GM12878 (cell line): ENCODE measurements around the gene PIK3R4.

Source experiments
- ATF7 ChIP-seq: fragments of 450-650 bp; IDR thresholded peaks from 2 replicates; pipeline ENCODE4 v1.6.1; 2016; ENCODE audit warnings: low read depth, mild to moderate bottlenecking
- EED ChIP-seq: sonication (generic); IDR thresholded peaks from 2 replicates; pipeline ENCODE4 v1.6.1; 2016; ENCODE audit warnings: antibody characterized with exemption, low read depth
- EP300 ChIP-seq, 2 experiments: fragments of 150-350 bp in 1 of 2; IDR thresholded peaks; 2 replicates each; pipeline ENCODE4 v1.6.1; 2011 to 2012; ENCODE audit warnings: low read depth in 2 of 2, low read length in 2 of 2, borderline replicate concordance in 1 of 2, improper control_type of control experiment in 1 of 2, inconsistent platforms in 1 of 2; ENCODE audit not compliant: control insufficient read depth in 1 of 2
- EZH2 ChIP-seq: IDR thresholded peaks from 2 replicates; pipeline ENCODE4 v1.6.1; 2012; ENCODE audit warnings: low read depth, mild to moderate bottlenecking, control low read depth, inconsistent platforms, low read length, borderline replicate concordance; ENCODE audit not compliant: control insufficient read depth
- FOS ChIP-seq: IDR thresholded peaks from 3 replicates; pipeline ENCODE4 v1.6.1; 2011; ENCODE audit warnings: borderline replicate concordance; ENCODE audit not compliant: insufficient read length; ENCODE audit errors: extremely low read depth
- TAF1 ChIP-seq: IDR thresholded peaks from 2 replicates; pipeline ENCODE4 v1.6.1; 2011; ENCODE audit warnings: mild to moderate bottlenecking, low read depth, low read length, borderline replicate concordance
- TBL1XR1 ChIP-seq: IDR thresholded peaks from 2 replicates; pipeline ENCODE4 v1.6.1; 2012; ENCODE audit warnings: low read depth, low read length, improper control_type of control experiment
- ZNF274 ChIP-seq: IDR thresholded peaks from one replicate; pipeline ENCODE4 v1.8.0; 2011; ENCODE audit not compliant: insufficient read length, insufficient read depth
- TF ChIP-seq, protein P1 (sequence below): IDR thresholded peaks from 2 replicates; pipeline ENCODE4 v1.6.1; 2011; ENCODE audit warnings: borderline replicate concordance, low read depth, mild to moderate bottlenecking, moderate library complexity, low read length; ENCODE audit not compliant: insufficient read depth, poor library complexity, severe bottlenecking
- TF ChIP-seq, protein P2 (sequence below), 3 experiments: IDR thresholded peaks in 2 of 3; conservative IDR thresholded peaks in 1 of 3; 2 replicates each; pipeline ENCODE4 v1.5.1; 2011; ENCODE audit warnings: low read depth in 3 of 3, low read length in 3 of 3, mild to moderate bottlenecking in 3 of 3, control low read depth in 2 of 3, moderate library complexity in 2 of 3, inconsistent platforms in 1 of 3, mixed read lengths in 1 of 3; ENCODE audit not compliant: control insufficient read depth in 2 of 3, insufficient read depth in 1 of 3; ENCODE audit errors: extremely low read depth in 1 of 3
- TF ChIP-seq, protein P3 (sequence below): IDR thresholded peaks from 2 replicates; pipeline ENCODE4 v1.6.1; 2012; ENCODE audit warnings: mild to moderate bottlenecking, low read depth, low read length
- TF ChIP-seq, protein P4 (sequence below): IDR thresholded peaks from 2 replicates; pipeline ENCODE4 v1.6.1; 2012; ENCODE audit warnings: low read length, inconsistent platforms

DNA sequence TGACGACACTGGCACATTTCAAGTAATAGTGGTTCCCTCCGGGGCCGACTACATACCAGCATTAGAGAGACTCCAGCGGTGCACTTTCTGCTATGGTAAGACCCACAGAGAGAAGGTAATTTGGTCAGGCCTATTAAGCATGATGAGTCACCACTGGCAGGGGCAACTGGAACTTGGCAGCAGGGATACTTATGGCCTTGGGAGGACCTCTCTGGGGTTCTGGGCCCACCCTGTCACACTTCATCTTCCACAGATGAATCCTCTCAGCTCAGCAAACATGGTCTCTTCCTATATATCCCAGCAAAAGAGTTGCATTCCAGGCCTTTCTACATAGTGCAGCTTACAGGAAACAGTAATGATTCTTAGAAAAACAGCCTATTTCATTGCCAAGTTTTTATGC is 88.0 kb downstream of the PIK3R4 start:
- TF ChIP-seq ZNF274 (no peak), TBL1XR1 (no peak), EZH2 (no peak), EP300 (IDR thresholded peaks at IDR 0.05; ENCODE audit: borderline replicate concordance in 1 of 2, control insufficient read depth in 1 of 2, low read depth in 2 of 2, low read length in 2 of 2) (no peak), EED (no peak), ATF7 (no peak), TAF1 (no peak), FOS (no peak)
- TF ChIP-seq, protein P1, sequence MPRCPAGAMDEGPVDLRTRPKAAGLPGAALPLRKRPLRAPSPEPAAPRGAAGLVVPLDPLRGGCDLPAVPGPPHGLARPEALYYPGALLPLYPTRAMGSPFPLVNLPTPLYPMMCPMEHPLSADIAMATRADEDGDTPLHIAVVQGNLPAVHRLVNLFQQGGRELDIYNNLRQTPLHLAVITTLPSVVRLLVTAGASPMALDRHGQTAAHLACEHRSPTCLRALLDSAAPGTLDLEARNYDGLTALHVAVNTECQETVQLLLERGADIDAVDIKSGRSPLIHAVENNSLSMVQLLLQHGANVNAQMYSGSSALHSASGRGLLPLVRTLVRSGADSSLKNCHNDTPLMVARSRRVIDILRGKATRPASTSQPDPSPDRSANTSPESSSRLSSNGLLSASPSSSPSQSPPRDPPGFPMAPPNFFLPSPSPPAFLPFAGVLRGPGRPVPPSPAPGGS, result no peak
- TF ChIP-seq, protein P2, sequence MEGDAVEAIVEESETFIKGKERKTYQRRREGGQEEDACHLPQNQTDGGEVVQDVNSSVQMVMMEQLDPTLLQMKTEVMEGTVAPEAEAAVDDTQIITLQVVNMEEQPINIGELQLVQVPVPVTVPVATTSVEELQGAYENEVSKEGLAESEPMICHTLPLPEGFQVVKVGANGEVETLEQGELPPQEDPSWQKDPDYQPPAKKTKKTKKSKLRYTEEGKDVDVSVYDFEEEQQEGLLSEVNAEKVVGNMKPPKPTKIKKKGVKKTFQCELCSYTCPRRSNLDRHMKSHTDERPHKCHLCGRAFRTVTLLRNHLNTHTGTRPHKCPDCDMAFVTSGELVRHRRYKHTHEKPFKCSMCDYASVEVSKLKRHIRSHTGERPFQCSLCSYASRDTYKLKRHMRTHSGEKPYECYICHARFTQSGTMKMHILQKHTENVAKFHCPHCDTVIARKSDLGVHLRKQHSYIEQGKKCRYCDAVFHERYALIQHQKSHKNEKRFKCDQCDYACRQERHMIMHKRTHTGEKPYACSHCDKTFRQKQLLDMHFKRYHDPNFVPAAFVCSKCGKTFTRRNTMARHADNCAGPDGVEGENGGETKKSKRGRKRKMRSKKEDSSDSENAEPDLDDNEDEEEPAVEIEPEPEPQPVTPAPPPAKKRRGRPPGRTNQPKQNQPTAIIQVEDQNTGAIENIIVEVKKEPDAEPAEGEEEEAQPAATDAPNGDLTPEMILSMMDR (IDR thresholded peaks at IDR 0.05 in 2 of 3, conservative IDR thresholded peaks at IDR 0.05 in 1 of 3; ENCODE audit: control insufficient read depth in 2 of 3, extremely low read depth in 1 of 3, insufficient read depth in 1 of 3, low read depth in 3 of 3, low read length in 3 of 3), result no peak
- TF ChIP-seq, protein P3, sequence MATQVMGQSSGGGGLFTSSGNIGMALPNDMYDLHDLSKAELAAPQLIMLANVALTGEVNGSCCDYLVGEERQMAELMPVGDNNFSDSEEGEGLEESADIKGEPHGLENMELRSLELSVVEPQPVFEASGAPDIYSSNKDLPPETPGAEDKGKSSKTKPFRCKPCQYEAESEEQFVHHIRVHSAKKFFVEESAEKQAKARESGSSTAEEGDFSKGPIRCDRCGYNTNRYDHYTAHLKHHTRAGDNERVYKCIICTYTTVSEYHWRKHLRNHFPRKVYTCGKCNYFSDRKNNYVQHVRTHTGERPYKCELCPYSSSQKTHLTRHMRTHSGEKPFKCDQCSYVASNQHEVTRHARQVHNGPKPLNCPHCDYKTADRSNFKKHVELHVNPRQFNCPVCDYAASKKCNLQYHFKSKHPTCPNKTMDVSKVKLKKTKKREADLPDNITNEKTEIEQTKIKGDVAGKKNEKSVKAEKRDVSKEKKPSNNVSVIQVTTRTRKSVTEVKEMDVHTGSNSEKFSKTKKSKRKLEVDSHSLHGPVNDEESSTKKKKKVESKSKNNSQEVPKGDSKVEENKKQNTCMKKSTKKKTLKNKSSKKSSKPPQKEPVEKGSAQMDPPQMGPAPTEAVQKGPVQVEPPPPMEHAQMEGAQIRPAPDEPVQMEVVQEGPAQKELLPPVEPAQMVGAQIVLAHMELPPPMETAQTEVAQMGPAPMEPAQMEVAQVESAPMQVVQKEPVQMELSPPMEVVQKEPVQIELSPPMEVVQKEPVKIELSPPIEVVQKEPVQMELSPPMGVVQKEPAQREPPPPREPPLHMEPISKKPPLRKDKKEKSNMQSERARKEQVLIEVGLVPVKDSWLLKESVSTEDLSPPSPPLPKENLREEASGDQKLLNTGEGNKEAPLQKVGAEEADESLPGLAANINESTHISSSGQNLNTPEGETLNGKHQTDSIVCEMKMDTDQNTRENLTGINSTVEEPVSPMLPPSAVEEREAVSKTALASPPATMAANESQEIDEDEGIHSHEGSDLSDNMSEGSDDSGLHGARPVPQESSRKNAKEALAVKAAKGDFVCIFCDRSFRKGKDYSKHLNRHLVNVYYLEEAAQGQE, result no peak
- TF ChIP-seq, protein P4, sequence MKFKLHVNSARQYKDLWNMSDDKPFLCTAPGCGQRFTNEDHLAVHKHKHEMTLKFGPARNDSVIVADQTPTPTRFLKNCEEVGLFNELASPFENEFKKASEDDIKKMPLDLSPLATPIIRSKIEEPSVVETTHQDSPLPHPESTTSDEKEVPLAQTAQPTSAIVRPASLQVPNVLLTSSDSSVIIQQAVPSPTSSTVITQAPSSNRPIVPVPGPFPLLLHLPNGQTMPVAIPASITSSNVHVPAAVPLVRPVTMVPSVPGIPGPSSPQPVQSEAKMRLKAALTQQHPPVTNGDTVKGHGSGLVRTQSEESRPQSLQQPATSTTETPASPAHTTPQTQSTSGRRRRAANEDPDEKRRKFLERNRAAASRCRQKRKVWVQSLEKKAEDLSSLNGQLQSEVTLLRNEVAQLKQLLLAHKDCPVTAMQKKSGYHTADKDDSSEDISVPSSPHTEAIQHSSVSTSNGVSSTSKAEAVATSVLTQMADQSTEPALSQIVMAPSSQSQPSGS, result no peak
